ENCODE measurements around the gene TMEM50B.

DNA sequence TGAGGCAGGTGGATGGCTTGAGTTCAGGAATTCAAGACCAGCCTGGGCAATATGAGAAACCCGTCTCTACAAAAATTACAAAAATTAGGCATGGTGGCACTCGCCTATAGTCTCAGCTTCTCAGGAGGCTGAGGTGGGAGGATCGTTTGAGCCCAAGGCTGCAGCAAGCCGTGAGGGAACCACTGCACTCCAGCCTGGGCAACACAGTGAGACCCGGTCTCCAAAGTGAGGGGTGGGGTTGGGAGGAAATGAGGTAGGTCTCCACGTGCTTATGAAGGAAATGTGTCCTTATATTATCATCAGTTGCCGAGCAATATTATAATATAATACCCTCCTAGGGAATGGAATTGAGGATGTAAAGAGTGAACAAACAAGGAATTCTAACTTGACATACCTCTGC lies 2.7 kb downstream of the TMEM50B start:
- no peak for TF ChIP-seq POLR2A (IDR thresholded peaks at IDR 0.05)
- TF ChIP-seq, protein P1, sequence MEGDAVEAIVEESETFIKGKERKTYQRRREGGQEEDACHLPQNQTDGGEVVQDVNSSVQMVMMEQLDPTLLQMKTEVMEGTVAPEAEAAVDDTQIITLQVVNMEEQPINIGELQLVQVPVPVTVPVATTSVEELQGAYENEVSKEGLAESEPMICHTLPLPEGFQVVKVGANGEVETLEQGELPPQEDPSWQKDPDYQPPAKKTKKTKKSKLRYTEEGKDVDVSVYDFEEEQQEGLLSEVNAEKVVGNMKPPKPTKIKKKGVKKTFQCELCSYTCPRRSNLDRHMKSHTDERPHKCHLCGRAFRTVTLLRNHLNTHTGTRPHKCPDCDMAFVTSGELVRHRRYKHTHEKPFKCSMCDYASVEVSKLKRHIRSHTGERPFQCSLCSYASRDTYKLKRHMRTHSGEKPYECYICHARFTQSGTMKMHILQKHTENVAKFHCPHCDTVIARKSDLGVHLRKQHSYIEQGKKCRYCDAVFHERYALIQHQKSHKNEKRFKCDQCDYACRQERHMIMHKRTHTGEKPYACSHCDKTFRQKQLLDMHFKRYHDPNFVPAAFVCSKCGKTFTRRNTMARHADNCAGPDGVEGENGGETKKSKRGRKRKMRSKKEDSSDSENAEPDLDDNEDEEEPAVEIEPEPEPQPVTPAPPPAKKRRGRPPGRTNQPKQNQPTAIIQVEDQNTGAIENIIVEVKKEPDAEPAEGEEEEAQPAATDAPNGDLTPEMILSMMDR (IDR thresholded peaks at IDR 0.05) = no peak

All from tibial nerve (tissue), 3 donors.